IMR-90 (cell line): ENCODE data around the gene COL23A1. TPM values are rescaled to one million over a fixed set of nuclear protein-coding genes. Genes with fewer than 3 reads are reported as not detected.

Source experiments
- ATAC-seq: fragments of 200-7000 bp; cut with Tn5 transposase; 2 replicates; pipeline ENCODE4 v1.9.1; 2020; ENCODE audit warnings: low read depth, mild to moderate bottlenecking, moderate library complexity
- BruUV-seq: library from RNA; stranded (reverse); fragments of 400-500 nt; replicated peaks from 2 replicates; lab custom pipeline; 2021; lab: Mats Ljungman, UMichigan
- CTCF ChIA-PET: fragments of 300-600 bp; formaldehyde crosslinking; extraction: SDS; loops from one replicate; lab custom pipeline; 2021; ENCODE audit warnings: antibody characterized with exemption; lab: Yijun Ruan, JAX
- POLR2A ChIA-PET: fragments of 300-600 bp; sonication (Branson Sonifier 250); formaldehyde crosslinking; loops from one replicate; lab custom pipeline; 2022; ENCODE audit warnings: antibody characterized with exemption; ENCODE audit not compliant: unreplicated experiment; lab: Charles Lee
- DNase-seq: peaks from one replicate; pipeline ENCODE4 v3.0.0; 2013
- H2AFZ ChIP-seq: replicated peaks from 2 replicates; pipeline ENCODE3; 2013; ENCODE audit warnings: low read length, mild to moderate bottlenecking; ENCODE audit not compliant: poor library complexity
- H2AK5ac ChIP-seq: 2 replicates; pipeline ENCODE4 v1.6.1; 2013; ENCODE audit warnings: low read depth, low read length, inconsistent platforms
- H2AK9ac ChIP-seq: replicated peaks from 2 replicates; pipeline ENCODE3; 2013; ENCODE audit warnings: mild to moderate bottlenecking, low read depth, low read length, moderate library complexity; ENCODE audit not compliant: poor library complexity
- H2BK120ac ChIP-seq: 2 replicates; pipeline ENCODE4 v1.6.1; 2013; ENCODE audit warnings: low read depth, low read length, inconsistent platforms
- H2BK15ac ChIP-seq: 3 replicates; pipeline ENCODE4 v1.6.1; 2013; ENCODE audit warnings: low read depth, low read length, inconsistent platforms
- H2BK20ac ChIP-seq: 2 replicates; pipeline ENCODE4 v1.6.1; 2013; ENCODE audit warnings: low read depth, mild to moderate bottlenecking, inconsistent platforms, low read length, moderate library complexity
- H2BK5ac ChIP-seq: 2 replicates; pipeline ENCODE4 v1.6.1; 2013; ENCODE audit warnings: mild to moderate bottlenecking, low read depth, low read length, inconsistent platforms; ENCODE audit not compliant: poor library complexity, severe bottlenecking
- H3K14ac ChIP-seq: replicated peaks from 2 replicates; pipeline ENCODE4 v1.6.1; 2013; ENCODE audit warnings: low read depth, low read length, inconsistent platforms
- H3K18ac ChIP-seq: 2 replicates; pipeline ENCODE4 v1.6.1; 2013; ENCODE audit warnings: low read depth, low read length, control low read depth
- H3K23ac ChIP-seq: 2 replicates; pipeline ENCODE4 v1.6.1; 2013; ENCODE audit warnings: low read depth, low read length, inconsistent platforms
- H3K27ac ChIP-seq: 2 replicates; pipeline ENCODE4 v1.5.1; 2013; ENCODE audit warnings: mild to moderate bottlenecking, control low read depth, low read length; ENCODE audit not compliant: insufficient read depth
- H3K27me3 ChIP-seq: 2 replicates; pipeline ENCODE4 v1.6.1; 2013; ENCODE audit warnings: low read length; ENCODE audit not compliant: control insufficient read depth, insufficient read depth
- H3K36me3 ChIP-seq: 2 replicates; pipeline ENCODE4 v1.6.1; 2013; ENCODE audit warnings: low read length, mixed read lengths; ENCODE audit not compliant: control insufficient read depth, insufficient read depth
- H3K4ac ChIP-seq: 2 replicates; pipeline ENCODE4 v1.6.1; 2013; ENCODE audit warnings: low read depth, low read length, inconsistent platforms
- H3K4me1 ChIP-seq: 2 replicates; pipeline ENCODE4 v1.6.1; 2013; ENCODE audit warnings: low read length, mixed read lengths; ENCODE audit not compliant: control insufficient read depth, insufficient read depth
- H3K4me2 ChIP-seq: 2 replicates; pipeline ENCODE4 v1.6.1; 2013; ENCODE audit warnings: low read depth, mild to moderate bottlenecking, control low read depth, low read length, moderate library complexity
- H3K4me3 ChIP-seq: 2 replicates; pipeline ENCODE4 v1.5.1; 2013; ENCODE audit warnings: low read depth, mild to moderate bottlenecking, control low read depth, low read length, moderate library complexity; ENCODE audit not compliant: insufficient read depth
- H3K56ac ChIP-seq: 2 replicates; pipeline ENCODE4 v1.6.1; 2013; ENCODE audit warnings: low read length, inconsistent platforms; ENCODE audit not compliant: insufficient read depth; ENCODE audit errors: extremely low read depth
- H3K79me1 ChIP-seq, 2 experiments: 2 replicates each; pipeline ENCODE4 v1.6.1; 2013; ENCODE audit warnings: low read length in 2 of 2, inconsistent platforms in 1 of 2, low read depth in 1 of 2
- H3K9ac ChIP-seq: 2 replicates; pipeline ENCODE4 v1.6.1; 2013; ENCODE audit warnings: low read depth, low read length, control low read depth
- H3K9me1 ChIP-seq: 2 replicates; pipeline ENCODE4 v1.6.1; 2013; ENCODE audit warnings: low read length, inconsistent platforms; ENCODE audit not compliant: insufficient read depth
- H3K9me3 ChIP-seq: 2 replicates; pipeline ENCODE4 v1.6.1; 2013; ENCODE audit warnings: low read length; ENCODE audit not compliant: control insufficient read depth, insufficient read depth
- H4K20me1 ChIP-seq: 2 replicates; pipeline ENCODE4 v1.6.1; 2013; ENCODE audit warnings: low read length, inconsistent platforms; ENCODE audit not compliant: insufficient read depth
- H4K5ac ChIP-seq: 2 replicates; pipeline ENCODE4 v1.6.1; 2013; ENCODE audit warnings: mild to moderate bottlenecking, low read depth, low read length, control low read depth
- H4K8ac ChIP-seq, 2 experiments: 2 replicates each; pipeline ENCODE4 v1.6.1; 2013; ENCODE audit warnings: low read depth in 2 of 2, low read length in 2 of 2, control low read depth in 1 of 2, inconsistent platforms in 1 of 2
- H4K91ac ChIP-seq: 2 replicates; pipeline ENCODE4 v1.6.1; 2013; ENCODE audit warnings: low read depth, low read length, inconsistent platforms; ENCODE audit not compliant: insufficient read depth
- CEBPB ChIP-seq: IDR thresholded peaks from 2 replicates; pipeline ENCODE4 v1.6.1; 2012; ENCODE audit warnings: low read depth, low read length, improper control_type of control experiment
- CHD1 ChIP-seq: IDR thresholded peaks from 2 replicates; pipeline ENCODE4 v1.6.1; 2012; ENCODE audit warnings: low read depth, low read length, improper control_type of control experiment
- FOS ChIP-seq: fragments of 150-350 bp; IDR thresholded peaks from 2 replicates; pipeline ENCODE4 v1.6.1; 2016; ENCODE audit warnings: low read depth, low read length
- NFE2L2 ChIP-seq: fragments of 150-350 bp; IDR thresholded peaks from 2 replicates; pipeline ENCODE4 v1.6.1; 2016; ENCODE audit warnings: low read depth, mild to moderate bottlenecking, low read length
- POLR2A ChIP-seq: IDR thresholded peaks from 2 replicates; pipeline ENCODE4 v1.6.1; 2012; ENCODE audit warnings: mild to moderate bottlenecking, low read depth, low read length
- RCOR1 ChIP-seq: IDR thresholded peaks from 2 replicates; pipeline ENCODE4 v1.6.1; 2012; ENCODE audit warnings: mild to moderate bottlenecking, low read length, improper control_type of control experiment; ENCODE audit not compliant: insufficient replicate concordance
- WGBS, 2 experiments: methylation state at CpG; one replicate each; pipeline versions ENCODE4 v1.1.5 to v1.1.7; 2013; ENCODE audit warnings: missing lambda C conversion rate in 2 of 2; ENCODE audit not compliant: insufficient read length in 1 of 2; ENCODE audit errors: extremely low coverage in 2 of 2; 5-methylcytosine and 5-hydroxymethylcytosine counted together
- dilution Hi-C: fragments of 300-500 bp; cut with HindIII; formaldehyde crosslinking; loops from one replicate; pipeline ENCODE4 v1.14.3; 2018; ENCODE audit warnings: low sequenced_read_pairs; ENCODE audit not compliant: unreplicated experiment
- in situ Hi-C: fragments of 300-500 bp; cut with MboI; formaldehyde crosslinking; loops from 3 replicates; pipeline ENCODE4 v1.14.3; 2019; ENCODE audit warnings: low sequenced_read_pairs, inconsistent platforms, mixed read lengths
- intact Hi-C: fragments of 100-400 bp; cut with micrococcal nuclease; formaldehyde crosslinking; loops from 2 replicates; pipeline ENCODE4 v1.10.0; 2022
- polyA plus RNA-seq, 3 experiments: library from polyadenylated mRNA; depleted of rRNA; stranded (reverse); fragments of >200 nt; gene quantifications; 2 replicates each; pipeline ENCODE4 v1.2.3, GENCODE V29; 2012; ENCODE audit warnings: low replicate concordance in 1 of 3
- total RNA-seq: library from RNA; depleted of rRNA; stranded (reverse); fragments of >200 nt; gene quantifications from 2 replicates; pipeline ENCODE4 v1.2.3, GENCODE V29; 2012
- TF ChIP-seq, protein P1 (sequence below): fragments of 150-350 bp; IDR thresholded peaks from 2 replicates; pipeline ENCODE4 v1.6.1; 2017; ENCODE audit warnings: mild to moderate bottlenecking, antibody characterized with exemption, low read length, low read depth

The COL23A1 gene
- total and polyA plus RNA-seq, 2 of the 4 experiments (the other 2 are of a cell fraction) = not detected

DNA sequence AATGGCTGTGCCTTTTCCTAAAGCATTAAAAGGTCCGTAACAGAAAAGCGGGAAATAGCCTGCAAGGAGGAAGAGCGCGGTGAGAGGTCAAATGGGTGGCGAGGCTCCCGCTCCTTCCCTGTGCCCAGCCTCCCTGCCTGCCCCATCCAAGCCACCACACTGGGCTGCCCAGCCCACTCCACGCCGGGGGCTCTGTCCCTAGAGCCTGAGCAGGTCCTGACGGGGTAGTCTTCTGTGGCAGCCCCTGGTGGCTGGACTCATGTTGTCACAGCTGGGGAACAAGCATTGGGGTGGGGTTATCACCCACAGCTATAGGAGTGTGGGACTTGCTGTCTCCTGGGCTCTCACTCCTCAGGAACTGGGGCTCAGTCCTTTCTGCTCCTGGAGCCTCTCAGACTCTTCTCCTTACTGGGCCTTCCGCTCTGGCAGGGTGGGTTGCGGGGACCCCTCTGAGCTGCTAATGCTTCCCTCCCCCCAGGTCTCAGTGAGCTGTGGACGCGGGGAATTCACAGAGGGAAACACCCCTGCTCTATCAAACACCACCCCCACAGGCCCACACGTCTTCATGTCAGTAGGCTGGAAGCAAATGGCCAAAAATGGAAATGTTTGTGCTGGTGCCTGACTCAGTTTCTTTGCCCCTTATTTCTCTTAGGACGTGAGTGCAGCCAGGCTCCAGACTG is 205.2 kb downstream of the COL23A1 start:
- no peak overlapping the region for H2AK9ac ChIP-seq
- no peak overlapping the region for H3K18ac ChIP-seq
- H3K4ac ChIP-seq = no peak overlapping the region
- ATAC-seq (no peak), DNase-seq (no peak)
- intact Hi-C loops = no loop called here
- H3K27me3 ChIP-seq = no peaks in the 10 kb centered on the region
- dilution Hi-C loops = no loop called here
- in situ Hi-C loops = no loop called here
- H3K4me1 ChIP-seq = no peaks in the 10 kb centered on the region
- H2AK5ac ChIP-seq = no peak overlapping the region
- H4K5ac ChIP-seq = no peak overlapping the region
- ChIA-PET POLR2A (no interaction called here), CTCF (no interaction called here)
- no peak overlapping the region for H4K8ac ChIP-seq
- no peak overlapping the region for H2BK20ac ChIP-seq
- no peaks in the 10 kb centered on the region for H3K9me1 ChIP-seq
- H4K20me1 ChIP-seq = no peaks in the 10 kb centered on the region
- no peak overlapping the region for H2BK5ac ChIP-seq
- H3K4me3 ChIP-seq = no peak overlapping the region
- WGBS, 2 experiments = 100% methylated on average over 1 of the region's 15 CpGs; no CpG with 5 or more reads in 1 of the 2 experiments
- TF ChIP-seq FOS (no peak), RCOR1 (no peak), NFE2L2 (no peak), CEBPB (no peak), CHD1 (no peak), POLR2A (no peak)
- TF ChIP-seq, protein P1, sequence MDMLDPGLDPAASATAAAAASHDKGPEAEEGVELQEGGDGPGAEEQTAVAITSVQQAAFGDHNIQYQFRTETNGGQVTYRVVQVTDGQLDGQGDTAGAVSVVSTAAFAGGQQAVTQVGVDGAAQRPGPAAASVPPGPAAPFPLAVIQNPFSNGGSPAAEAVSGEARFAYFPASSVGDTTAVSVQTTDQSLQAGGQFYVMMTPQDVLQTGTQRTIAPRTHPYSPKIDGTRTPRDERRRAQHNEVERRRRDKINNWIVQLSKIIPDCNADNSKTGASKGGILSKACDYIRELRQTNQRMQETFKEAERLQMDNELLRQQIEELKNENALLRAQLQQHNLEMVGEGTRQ = no peak
- no peaks in the 10 kb centered on the region for H3K36me3 ChIP-seq
- H3K23ac ChIP-seq = no peak overlapping the region
- H4K91ac ChIP-seq = no peak overlapping the region
- BruUV-seq = no TSS peak
- no peak overlapping the region for H3K14ac ChIP-seq
- peaks cover 18% of the 10 kb centered on the region for H3K9me3 ChIP-seq
- H3K27ac ChIP-seq = no peak overlapping the region
- no peak overlapping the region for H2BK120ac ChIP-seq
- no peak overlapping the region for H2BK15ac ChIP-seq
- no peak overlapping the region for H3K56ac ChIP-seq
- no peaks in the 10 kb centered on the region for H3K79me1 ChIP-seq
- no peak overlapping the region for H2AFZ ChIP-seq
- no peak overlapping the region for H3K9ac ChIP-seq
- H3K4me2 ChIP-seq = no peak overlapping the region
